Measurements from ENCODE around the gene CAAP1.
"Not testable (repeated sequence)": the region's sequence is repeated elsewhere in the genome, so short reads cannot be mapped to it uniquely, and the experiment has no call there.

Gene CAAP1

DNA sequence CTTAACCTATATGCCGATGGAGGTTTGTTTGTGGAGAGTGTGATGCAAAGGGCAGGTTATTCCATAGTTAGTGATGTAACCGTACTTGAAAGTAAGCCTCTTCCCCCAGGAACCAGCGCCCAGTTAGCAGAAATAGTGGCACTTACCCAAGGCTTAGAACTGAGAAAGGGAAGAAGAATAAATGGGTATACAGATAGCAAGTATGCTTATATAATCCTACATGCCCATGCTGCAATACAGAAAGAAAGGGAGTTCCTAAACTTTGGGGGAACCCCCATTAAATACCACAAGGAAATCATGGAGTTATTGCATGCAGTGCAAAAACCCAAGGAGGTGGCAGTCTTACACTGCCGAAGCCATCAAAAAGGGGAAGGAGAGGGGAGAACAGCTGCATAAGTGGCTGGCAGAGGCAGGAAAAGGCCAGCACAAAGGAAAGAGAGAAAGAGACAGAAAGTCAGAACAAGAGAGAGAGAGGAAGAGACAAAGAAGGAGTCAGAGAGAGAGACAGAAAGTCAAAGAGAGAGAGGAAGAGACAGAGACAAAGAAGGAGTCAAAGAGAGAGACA, 64.1 kb downstream of the CAAP1 start:
- DNase-seq, result not testable (repeated sequence)

DNA sequence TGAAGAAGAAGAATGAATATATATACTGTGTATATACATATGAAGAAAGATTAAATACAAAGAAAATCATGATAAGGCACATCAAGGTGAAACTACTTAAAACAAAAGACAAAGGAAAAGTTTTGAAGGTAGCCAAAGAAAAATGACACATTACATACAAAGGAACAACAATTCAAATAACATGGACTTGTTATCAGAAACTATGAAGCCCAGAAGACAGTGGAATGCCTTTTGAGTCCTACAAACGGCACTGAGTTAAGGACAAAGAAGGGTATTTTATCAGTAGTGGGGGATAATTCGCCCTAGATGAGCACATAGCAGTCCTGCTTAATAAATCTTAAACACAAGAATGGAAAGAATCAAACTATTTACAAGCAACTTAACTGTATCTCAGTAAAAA, 77.8 kb downstream of the CAAP1 start:
- no peak for DNase-seq

DNA sequence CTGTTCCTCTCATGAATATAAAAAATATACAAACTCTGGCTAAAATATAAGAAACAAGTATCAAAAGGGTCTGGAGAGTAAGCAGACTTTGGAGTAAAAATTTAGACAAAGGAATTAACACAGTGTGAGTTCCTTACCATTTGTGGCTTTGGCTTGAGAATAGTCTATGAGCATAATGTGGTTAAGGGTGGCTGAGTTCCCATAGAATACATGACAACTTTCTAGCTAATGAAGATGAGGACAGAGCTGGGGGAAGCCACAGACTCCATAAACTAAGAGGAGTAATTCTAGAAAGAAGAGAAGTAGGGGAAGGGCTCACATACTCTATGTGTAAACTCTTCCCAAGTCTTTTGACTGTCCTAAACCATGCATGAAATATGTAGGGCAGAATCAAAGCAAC, 79.4 kb downstream of the CAAP1 start:
- DNase-seq, result no peak

DNA sequence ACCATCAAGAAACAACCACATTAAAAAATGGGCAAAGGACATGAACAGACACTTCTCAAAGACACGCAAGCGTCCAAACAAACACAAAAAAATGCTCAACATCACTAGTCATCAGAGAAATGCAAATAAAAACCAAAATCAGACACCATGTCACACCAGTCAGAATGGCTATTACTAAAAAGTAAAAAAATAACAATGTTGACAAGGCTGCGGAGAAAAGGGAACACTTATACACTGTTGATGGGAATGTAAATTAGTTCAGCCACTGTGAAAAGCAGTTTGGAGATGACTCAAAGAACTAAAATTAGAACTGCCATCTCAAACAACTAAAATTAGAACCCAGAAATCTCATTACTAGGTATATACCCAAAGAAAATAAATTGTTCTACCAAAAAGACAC, 80.4 kb downstream of the CAAP1 start:
- no peak for DNase-seq

DNA sequence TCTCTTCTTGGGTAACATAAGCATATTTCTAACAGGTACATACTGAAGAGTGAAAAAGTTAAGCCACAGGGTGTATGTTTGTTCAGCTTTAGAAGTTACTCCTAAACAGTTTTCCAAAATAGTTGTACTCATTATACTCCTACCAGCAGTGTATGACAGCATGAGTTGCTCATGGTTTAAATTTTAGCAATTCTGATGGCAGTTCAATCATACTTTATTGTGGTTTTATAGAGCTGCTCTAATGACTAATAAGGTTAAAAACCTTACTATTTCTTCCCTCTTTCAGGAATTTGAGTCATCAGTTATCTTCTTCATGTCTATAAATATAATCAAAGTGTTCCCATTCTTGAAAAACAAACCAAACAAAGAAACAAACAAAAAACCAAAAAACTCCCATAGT, 81.5 kb downstream of the CAAP1 start:
- DNase-seq, result no peak

DNA sequence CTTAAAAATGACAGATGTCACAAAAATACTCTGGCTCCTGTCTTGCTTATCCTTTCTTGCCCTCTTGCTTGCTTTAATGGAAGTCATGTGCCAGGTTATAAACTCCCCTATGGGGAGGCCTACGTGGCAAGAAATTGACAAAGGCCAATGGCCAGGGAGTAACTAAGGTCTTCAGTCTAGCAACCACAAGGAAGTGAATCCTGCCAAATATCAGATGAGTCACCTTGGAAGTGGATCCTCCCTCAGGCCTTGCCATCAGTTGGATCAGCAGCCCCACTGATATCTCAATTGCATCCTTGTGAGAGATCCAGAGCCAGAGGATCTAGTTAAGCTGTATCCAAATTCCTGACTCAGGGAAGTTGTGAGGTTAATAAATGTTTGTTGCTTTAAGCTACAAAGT, 82.8 kb downstream of the CAAP1 start:
- no peak for DNase-seq

DNA sequence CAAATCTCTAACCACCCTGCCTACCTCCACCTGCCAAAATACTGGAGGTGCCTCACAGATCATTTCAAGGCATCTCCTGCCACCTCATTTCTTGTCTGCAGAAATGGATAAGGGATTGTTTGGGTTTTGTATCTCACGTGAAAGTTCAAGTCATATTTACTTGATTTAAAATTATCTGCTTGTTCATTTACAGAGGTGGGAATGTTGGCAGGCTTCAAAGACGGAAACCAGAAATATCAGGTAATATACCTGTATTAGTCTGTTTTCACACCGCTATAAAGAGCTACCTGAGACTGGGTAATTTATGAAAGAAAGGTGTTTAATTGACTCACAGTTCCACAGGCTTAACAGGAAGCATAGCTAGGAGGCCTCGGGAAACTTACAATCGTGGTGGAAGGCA, 85.4 kb downstream of the CAAP1 start:
- DNase-seq, result no peak

DNA sequence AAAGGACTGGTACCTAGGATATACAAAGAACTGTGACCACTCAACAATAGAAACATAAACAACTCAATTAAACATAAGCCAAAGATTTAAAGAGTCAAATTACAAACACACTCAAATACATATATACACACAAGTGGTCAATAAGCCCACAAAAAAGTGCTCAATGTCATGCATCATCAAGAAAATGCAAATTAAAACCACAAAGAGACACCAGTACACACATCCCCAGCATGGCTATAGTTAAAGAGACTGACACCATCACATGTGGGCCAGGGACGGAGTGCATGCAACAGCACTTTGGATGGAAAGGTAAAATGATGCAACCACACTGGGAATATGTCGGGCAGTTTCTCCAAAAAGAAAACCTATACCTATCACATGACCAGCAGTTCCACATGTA, 89.7 kb downstream of the CAAP1 start:
- DNase-seq, result no peak

DNA sequence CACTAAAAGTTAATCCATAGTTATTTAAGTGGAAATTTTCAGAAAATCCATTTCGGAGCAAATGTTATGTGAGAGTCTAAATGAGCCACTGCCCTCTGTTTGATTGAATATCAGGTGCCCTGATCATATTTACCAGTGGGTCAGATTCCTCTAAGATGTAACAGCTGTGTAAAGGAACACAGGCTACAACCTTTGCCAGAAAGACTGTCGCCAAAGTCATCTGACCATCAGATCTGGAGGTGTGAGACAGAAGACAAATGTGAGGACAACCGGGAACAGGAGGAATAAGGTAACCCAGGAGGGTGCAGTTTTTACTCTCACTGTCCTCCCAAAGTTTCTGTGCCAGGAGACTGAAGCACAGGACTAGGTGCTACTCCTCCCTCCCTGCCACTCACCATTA, 90.8 kb downstream of the CAAP1 start:
- DNase-seq, result no peak

DNA sequence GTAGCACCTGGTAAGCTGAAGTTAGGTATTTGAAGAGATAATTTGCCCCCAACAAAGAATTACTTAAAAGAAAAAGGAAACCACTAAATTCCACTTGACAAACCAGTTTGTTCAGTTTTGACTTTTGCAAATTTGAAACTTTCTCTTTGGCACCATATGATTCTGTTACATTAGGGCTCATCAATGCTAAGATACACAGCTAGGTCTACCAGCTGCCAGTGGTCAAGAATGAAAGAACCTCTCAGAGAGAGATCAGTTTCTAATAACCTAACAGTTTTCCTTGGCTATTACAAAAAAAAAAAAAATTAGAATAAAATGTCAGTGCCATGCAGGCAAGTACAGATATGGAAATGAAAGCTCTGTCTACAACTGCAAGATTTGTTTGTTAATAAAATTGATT, 92.3 kb downstream of the CAAP1 start:
- no peak for DNase-seq

DNA sequence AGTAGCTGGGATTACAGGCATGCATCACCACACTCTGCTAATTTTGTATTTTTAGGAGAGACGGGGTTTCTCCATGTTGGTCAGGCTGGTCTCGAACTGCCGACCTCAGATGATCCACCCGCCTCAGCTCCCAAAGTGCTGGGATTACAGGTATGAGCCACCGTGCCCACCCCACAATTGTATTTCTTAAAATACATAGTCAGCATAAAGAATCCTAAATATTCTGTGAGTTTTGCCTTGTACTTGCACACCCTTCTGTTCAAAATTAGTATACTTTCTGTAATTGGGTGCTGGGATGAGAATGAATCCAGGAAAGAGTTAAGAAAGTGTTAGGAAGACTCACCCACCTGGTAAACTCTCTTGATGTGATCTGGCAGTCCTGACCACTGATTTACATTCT, 101.3 kb downstream of the CAAP1 start:
- DNase-seq, result no peak

Measured in cerebellar nuclear complex (tissue), 1 donor.